ENCODE data around the gene VAV3.

The VAV3 gene

DNA sequence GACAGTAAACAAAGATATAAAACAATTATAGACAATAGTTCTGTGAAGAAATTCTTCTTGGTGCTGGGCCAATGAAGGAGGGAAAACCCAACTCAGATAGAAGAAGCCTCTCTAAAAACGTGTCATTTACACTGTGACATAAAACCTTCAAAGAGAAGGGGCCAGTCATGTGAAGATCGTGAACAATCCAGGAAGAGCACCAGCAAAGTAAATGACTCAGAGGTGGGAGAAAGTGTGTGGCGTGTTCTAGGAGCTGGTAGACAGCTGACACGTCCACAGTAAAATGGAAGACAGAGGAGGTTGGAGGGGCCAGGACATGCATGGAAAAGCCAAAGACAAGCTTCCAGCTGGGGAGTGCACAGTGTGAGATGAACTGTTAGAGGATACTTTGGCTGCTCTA is 143.6 kb downstream of the VAV3 start:
- CTCF ChIA-PET: interaction anchor here (0.7 kb wide), 1 partner anchor 27 kb away, joined by 3 read pairs; no protein-coding TSS in a partner anchor
- TF ChIP-seq, protein P1, sequence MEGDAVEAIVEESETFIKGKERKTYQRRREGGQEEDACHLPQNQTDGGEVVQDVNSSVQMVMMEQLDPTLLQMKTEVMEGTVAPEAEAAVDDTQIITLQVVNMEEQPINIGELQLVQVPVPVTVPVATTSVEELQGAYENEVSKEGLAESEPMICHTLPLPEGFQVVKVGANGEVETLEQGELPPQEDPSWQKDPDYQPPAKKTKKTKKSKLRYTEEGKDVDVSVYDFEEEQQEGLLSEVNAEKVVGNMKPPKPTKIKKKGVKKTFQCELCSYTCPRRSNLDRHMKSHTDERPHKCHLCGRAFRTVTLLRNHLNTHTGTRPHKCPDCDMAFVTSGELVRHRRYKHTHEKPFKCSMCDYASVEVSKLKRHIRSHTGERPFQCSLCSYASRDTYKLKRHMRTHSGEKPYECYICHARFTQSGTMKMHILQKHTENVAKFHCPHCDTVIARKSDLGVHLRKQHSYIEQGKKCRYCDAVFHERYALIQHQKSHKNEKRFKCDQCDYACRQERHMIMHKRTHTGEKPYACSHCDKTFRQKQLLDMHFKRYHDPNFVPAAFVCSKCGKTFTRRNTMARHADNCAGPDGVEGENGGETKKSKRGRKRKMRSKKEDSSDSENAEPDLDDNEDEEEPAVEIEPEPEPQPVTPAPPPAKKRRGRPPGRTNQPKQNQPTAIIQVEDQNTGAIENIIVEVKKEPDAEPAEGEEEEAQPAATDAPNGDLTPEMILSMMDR (conservative IDR thresholded peaks at IDR 0.05; ENCODE audit: low read depth): no peak
- H3K27ac ChIP-seq: no peak overlapping the region
- DNase-seq (ENCODE audit: low spot score): no peak
- POLR2A ChIA-PET (ENCODE audit: low non-redundant PET): no interaction called here

DNA sequence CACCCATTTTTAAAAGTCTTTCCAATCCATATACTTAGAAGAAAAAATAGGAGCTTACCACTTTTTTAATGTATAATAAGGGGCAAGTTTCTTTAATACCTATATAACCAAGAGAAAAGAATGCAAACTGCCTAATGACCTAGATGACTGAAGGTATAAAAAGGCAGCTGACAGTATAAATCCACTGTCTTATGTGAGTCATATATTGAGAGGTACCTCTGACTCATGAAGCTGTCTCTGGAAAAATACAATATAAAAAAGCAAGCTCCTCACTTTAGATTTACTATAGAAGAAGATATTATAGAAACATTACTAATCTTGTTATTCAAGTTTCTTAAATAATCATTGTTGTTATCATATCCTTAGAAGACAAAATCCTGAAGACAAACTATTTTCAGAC is 144.2 kb downstream of the VAV3 start:
- TF ChIP-seq, protein P1 (conservative IDR thresholded peaks at IDR 0.05; ENCODE audit: low read depth): no peak
- ChIA-PET CTCF (no interaction called here), POLR2A (ENCODE audit: low non-redundant PET) (no interaction called here)
- no peak overlapping the region for H3K27ac ChIP-seq
- peak; percentile 62 for DNase-seq (ENCODE audit: low spot score)

DNA sequence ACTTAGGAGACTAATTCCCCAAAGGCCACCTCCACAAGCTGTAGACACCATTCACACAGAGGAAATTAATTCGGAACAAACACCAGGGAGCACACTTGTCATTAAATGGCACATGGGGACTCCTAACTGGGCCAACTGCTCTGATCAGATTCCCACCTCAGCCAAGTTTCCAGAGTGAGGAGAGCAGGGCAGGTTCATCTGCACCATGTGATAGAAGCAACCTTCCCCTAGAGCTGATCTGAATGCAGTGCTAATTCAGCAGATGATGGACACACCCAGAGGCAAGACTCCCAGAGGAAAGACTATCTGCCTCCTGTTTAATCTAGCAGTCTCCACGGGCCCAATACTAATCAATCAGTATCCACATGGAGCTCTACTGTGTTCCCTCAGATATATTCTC is 147.0 kb downstream of the VAV3 start:
- no peak overlapping the region for H3K27ac ChIP-seq
- no peak for DNase-seq (ENCODE audit: low spot score)
- ChIA-PET CTCF (interaction anchor here (0.6 kb wide), 1 partner anchor 107 kb away, joined by 4 read pairs; no protein-coding TSS in a partner anchor), POLR2A (ENCODE audit: low non-redundant PET) (no interaction called here)
- TF ChIP-seq, protein P1 (conservative IDR thresholded peaks at IDR 0.05; ENCODE audit: low read depth): no peak

DNA sequence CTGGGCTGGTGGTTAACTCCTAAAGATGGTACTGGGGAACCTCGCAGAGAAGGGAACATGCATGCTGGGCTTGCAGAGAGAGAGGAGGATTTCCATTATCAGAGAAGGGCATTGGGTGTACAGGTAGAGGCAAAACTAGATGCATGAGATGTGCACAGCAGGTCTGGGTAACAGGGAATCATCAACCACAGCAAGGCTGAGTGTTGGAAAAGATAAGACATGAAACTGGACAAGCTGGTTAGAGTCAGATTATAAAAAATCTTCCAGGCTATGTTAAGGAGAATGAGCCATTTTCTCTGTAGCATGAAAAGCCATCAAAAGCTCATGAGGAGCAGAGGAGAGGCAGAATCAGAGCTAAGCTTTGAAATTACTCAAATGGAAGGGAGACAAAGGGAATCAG is 147.8 kb downstream of the VAV3 start:
- POLR2A ChIA-PET (ENCODE audit: low non-redundant PET): no interaction called here
- CTCF ChIA-PET: interaction anchor here (0.6 kb wide), 1 partner anchor 107 kb away, joined by 4 read pairs; no protein-coding TSS in a partner anchor
- DNase-seq (ENCODE audit: low spot score): no peak
- H3K27ac ChIP-seq: no peak overlapping the region
- TF ChIP-seq, protein P1 (conservative IDR thresholded peaks at IDR 0.05; ENCODE audit: low read depth): no peak

DNA sequence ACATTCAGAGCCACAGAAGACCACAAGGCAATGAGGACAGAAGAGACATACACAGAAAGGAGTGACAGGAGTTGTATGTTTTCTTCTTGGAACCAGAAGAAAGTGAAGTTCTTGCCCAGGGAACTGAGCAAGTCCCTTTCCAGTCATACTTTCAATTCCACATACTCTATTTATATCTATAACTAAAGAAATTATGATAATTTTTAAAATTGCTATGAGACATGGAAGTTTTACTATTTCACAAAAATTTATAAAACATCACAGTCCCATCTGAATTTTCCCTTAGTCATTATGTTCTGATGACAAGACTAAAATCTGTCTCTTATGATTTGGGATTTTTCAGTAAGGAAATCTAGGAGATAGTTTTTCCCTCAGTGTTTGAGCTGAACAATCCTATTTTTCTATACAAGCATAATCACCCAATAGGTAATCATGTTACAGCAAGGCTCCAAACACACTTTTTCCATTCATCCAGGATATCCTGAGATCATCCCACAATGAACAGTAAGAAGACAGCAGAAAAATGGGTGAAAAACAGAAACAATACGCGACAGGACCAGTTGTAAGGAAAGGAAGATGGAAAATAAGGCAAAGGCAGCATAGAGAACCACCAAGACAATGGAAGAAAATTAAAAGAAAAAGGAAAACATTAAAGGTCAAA is 154.6 kb downstream of the VAV3 start:
- no peak for DNase-seq (ENCODE audit: low spot score)
- TF ChIP-seq, protein P1 (conservative IDR thresholded peaks at IDR 0.05; ENCODE audit: low read depth): no peak
- H3K27ac ChIP-seq: no peak overlapping the region
- ChIA-PET POLR2A (ENCODE audit: low non-redundant PET) (no interaction called here), CTCF (interaction anchor here (0.6 to 0.7 kb wide), 2 partner anchors 22 to 295 kb away, joined by 3 to 4 read pairs; no protein-coding TSS in a partner anchor)

DNA sequence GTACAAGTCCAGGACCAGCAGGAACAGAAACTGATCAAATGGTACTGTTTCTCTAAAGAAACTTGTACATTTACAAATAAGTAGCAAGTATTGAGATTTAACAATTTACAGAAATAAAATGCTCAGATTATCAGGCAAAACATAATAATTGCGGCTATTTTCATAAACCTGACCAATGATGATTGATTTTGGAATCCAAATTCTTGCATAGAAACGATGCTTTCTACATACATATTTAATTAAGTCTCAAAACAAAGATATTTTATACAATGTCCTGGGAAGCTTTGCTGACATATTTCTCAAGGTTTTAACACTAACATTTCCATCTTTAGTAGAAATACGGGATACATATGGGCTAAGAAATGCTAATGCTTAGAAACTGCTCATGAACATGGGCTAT is 157.1 kb downstream of the VAV3 start:
- CTCF ChIA-PET: no interaction called here

More for the DNA sequence above, 157.1 kb downstream of the VAV3 start:
- POLR2A ChIA-PET (ENCODE audit: low non-redundant PET): no interaction called here
- no peak overlapping the region for H3K27ac ChIP-seq
- TF ChIP-seq, protein P1 (conservative IDR thresholded peaks at IDR 0.05; ENCODE audit: low read depth): no peak
- no peak for DNase-seq (ENCODE audit: low spot score)
